ENCODE data around the gene AHCY.
"Not testable (repeated sequence)": the region's sequence is repeated elsewhere in the genome, so short reads cannot be mapped to it uniquely, and the experiment has no call there.

AHCY gene

GRCh38 chr20:34242879-34243278, 60.3 kb downstream of the AHCY start:
- no peaks in the 10 kb centered on the region for H3K27me3 ChIP-seq (ENCODE audit: insufficient read depth, low read length)
- H3K4me3 ChIP-seq (ENCODE audit: low read length): no peak overlapping the region
- no peak overlapping the region for H3K27ac ChIP-seq (ENCODE audit: low read length)
- H3K4me1 ChIP-seq (ENCODE audit: insufficient read depth, low read length): no peaks in the 10 kb centered on the region
- no peaks in the 10 kb centered on the region for H3K36me3 ChIP-seq (ENCODE audit: insufficient read depth, low read depth, low read length)
- H3K9me3 ChIP-seq (ENCODE audit: insufficient read depth, low read depth, low read length): no peaks in the 10 kb centered on the region; the same call in none of the 2 replicates
- no peak overlapping the region for H3K9ac ChIP-seq (ENCODE audit: low read depth, low read length)

GRCh38 chr20:34242015-34242414, 61.1 kb downstream of the AHCY start:
- not testable (repeated sequence) for H3K36me3 ChIP-seq (ENCODE audit: insufficient read depth, low read depth, low read length); H3K27ac ChIP-seq (ENCODE audit: low read length); H3K27me3 ChIP-seq (ENCODE audit: insufficient read depth, low read length); H3K4me3 ChIP-seq (ENCODE audit: low read length); H3K9ac ChIP-seq (ENCODE audit: low read depth, low read length); H3K4me1 ChIP-seq (ENCODE audit: insufficient read depth, low read length); H3K9me3 ChIP-seq (ENCODE audit: insufficient read depth, low read depth, low read length)

GRCh38 chr20:34240693-34241615, 62.2 kb downstream of the AHCY start, which contains the start of gene ASIP:
TSS of gene ASIP (plus strand) at chr20:34241423. CDS start at chr20:34260375, 18,952 bp downstream.
- no peak within 1 kb of the TSS for H3K9ac ChIP-seq (ENCODE audit: low read depth, low read length)
- no peaks in the 10 kb centered on the region; the same call in none of the 2 replicates for H3K9me3 ChIP-seq (ENCODE audit: insufficient read depth, low read depth, low read length)
- no peaks in the 10 kb centered on the region for H3K27me3 ChIP-seq (ENCODE audit: insufficient read depth, low read length)
- no peak within 1 kb of the TSS for H3K27ac ChIP-seq (ENCODE audit: low read length)
- no peaks in the 10 kb centered on the region for H3K36me3 ChIP-seq (ENCODE audit: insufficient read depth, low read depth, low read length)
- H3K4me3 ChIP-seq (ENCODE audit: low read length): no peak within 1 kb of the TSS
- H3K4me1 ChIP-seq (ENCODE audit: insufficient read depth, low read length): no peaks in the 10 kb centered on the region

GRCh38 chr20:34240121-34240520, 63.0 kb downstream of the AHCY start:
- Histone ChIP-seq H3K9me3 (ENCODE audit: insufficient read depth, low read depth, low read length) (no peaks in the 10 kb centered on the region; the same call in none of the 2 replicates), H3K36me3 (ENCODE audit: insufficient read depth, low read depth, low read length) (no peaks in the 10 kb centered on the region), H3K4me1 (ENCODE audit: insufficient read depth, low read length) (no peaks in the 10 kb centered on the region), H3K27me3 (ENCODE audit: insufficient read depth, low read length) (no peaks in the 10 kb centered on the region), H3K27ac (ENCODE audit: low read length) (no peak overlapping the region), H3K9ac (ENCODE audit: low read depth, low read length) (no peak overlapping the region), H3K4me3 (ENCODE audit: low read length) (no peak overlapping the region)

- Histone ChIP-seq H3K27me3 (ENCODE audit: insufficient read depth, low read length) (no peaks in the 10 kb centered on the region), H3K9ac (ENCODE audit: low read depth, low read length) (no peak overlapping the region), H3K4me1 (ENCODE audit: insufficient read depth, low read length) (no peaks in the 10 kb centered on the region), H3K36me3 (ENCODE audit: insufficient read depth, low read depth, low read length) (no peaks in the 10 kb centered on the region), H3K9me3 (ENCODE audit: insufficient read depth, low read depth, low read length) (no peaks in the 10 kb centered on the region; the same call in none of the 2 replicates), H3K4me3 (ENCODE audit: low read length) (no peak overlapping the region), H3K27ac (ENCODE audit: low read length) (no peak overlapping the region)
Measured at GRCh38 chr20:34237942-34238341, 65.2 kb downstream of the AHCY start.

- no peak overlapping the region for H3K9ac ChIP-seq (ENCODE audit: low read depth, low read length)
- no peaks in the 10 kb centered on the region for H3K36me3 ChIP-seq (ENCODE audit: insufficient read depth, low read depth, low read length)
- no peak overlapping the region for H3K27ac ChIP-seq (ENCODE audit: low read length)
- no peaks in the 10 kb centered on the region for H3K27me3 ChIP-seq (ENCODE audit: insufficient read depth, low read length)
- H3K9me3 ChIP-seq (ENCODE audit: insufficient read depth, low read depth, low read length): no peaks in the 10 kb centered on the region; the same call in none of the 2 replicates
- no peak overlapping the region for H3K4me3 ChIP-seq (ENCODE audit: low read length)
- no peaks in the 10 kb centered on the region for H3K4me1 ChIP-seq (ENCODE audit: insufficient read depth, low read length)
Measured at GRCh38 chr20:34235875-34236274, 67.3 kb downstream of the AHCY start.

- Histone ChIP-seq H3K9ac (ENCODE audit: low read depth, low read length) (no peak overlapping the region), H3K4me3 (ENCODE audit: low read length) (no peak overlapping the region), H3K36me3 (ENCODE audit: insufficient read depth, low read depth, low read length) (no peaks in the 10 kb centered on the region), H3K9me3 (ENCODE audit: insufficient read depth, low read depth, low read length) (no peaks in the 10 kb centered on the region; the same call in none of the 2 replicates), H3K4me1 (ENCODE audit: insufficient read depth, low read length) (no peaks in the 10 kb centered on the region), H3K27ac (ENCODE audit: low read length) (no peak overlapping the region), H3K27me3 (ENCODE audit: insufficient read depth, low read length) (no peaks in the 10 kb centered on the region)
Measured at GRCh38 chr20:34233687-34234086, 69.5 kb downstream of the AHCY start.

- H3K9me3 ChIP-seq (ENCODE audit: insufficient read depth, low read depth, low read length): no peaks in the 10 kb centered on the region; the same call in 1 of the 2 replicates
- H3K9ac ChIP-seq (ENCODE audit: low read depth, low read length): no peak overlapping the region; the same call in 1 of the 2 replicates
- H3K27ac ChIP-seq (ENCODE audit: low read length): no peak overlapping the region
- H3K27me3 ChIP-seq (ENCODE audit: insufficient read depth, low read length): no peaks in the 10 kb centered on the region
- no peaks in the 10 kb centered on the region for H3K4me1 ChIP-seq (ENCODE audit: insufficient read depth, low read length)
- H3K36me3 ChIP-seq (ENCODE audit: insufficient read depth, low read depth, low read length): no peaks in the 10 kb centered on the region
- H3K4me3 ChIP-seq (ENCODE audit: low read length): no peak overlapping the region
Measured at GRCh38 chr20:34232494-34233087, 70.6 kb downstream of the AHCY start.

GRCh38 chr20:34231634-34232033, 71.5 kb downstream of the AHCY start:
- Histone ChIP-seq H3K36me3 (ENCODE audit: insufficient read depth, low read depth, low read length) (no peaks in the 10 kb centered on the region), H3K4me1 (ENCODE audit: insufficient read depth, low read length) (no peaks in the 10 kb centered on the region), H3K9ac (ENCODE audit: low read depth, low read length) (no peak overlapping the region), H3K4me3 (ENCODE audit: low read length) (no peak overlapping the region), H3K27ac (ENCODE audit: low read length) (no peak overlapping the region), H3K9me3 (ENCODE audit: insufficient read depth, low read depth, low read length) (no peaks in the 10 kb centered on the region), H3K27me3 (ENCODE audit: insufficient read depth, low read length) (no peaks in the 10 kb centered on the region)

Data from iPS-20b (cell line).